K562 (cell line): Measurements from ENCODE around the gene UTP15. TPM values are rescaled to one million over a fixed set of nuclear protein-coding genes. Genes with fewer than 3 reads are reported as not detected.

Experiments used
- ATAC-seq: fragments of 200-7000 bp; cut with Tn5 transposase; 3 replicates; pipeline ENCODE4 v1.9.1; 2020; ENCODE audit warnings: moderate library complexity
- BruUV-seq: library from RNA; stranded (reverse); fragments of 400-500 nt; replicated peaks from 2 replicates; lab custom pipeline; 2021; lab: Mats Ljungman, UMichigan
- CTCF ChIA-PET: fragments of 300-600 bp; formaldehyde crosslinking; extraction: SDS; loops from one replicate; lab custom pipeline; 2021; ENCODE audit warnings: low intra/inter-chr PET ratio; lab: Yijun Ruan, JAX
- POLR2A ChIA-PET: fragments of 300-600, 350-650 bp; sonication (Branson Sonifier 250); formaldehyde crosslinking; extraction: SDS; loops from one replicate; lab custom pipeline; 2021; ENCODE audit warnings: antibody characterized with exemption, inconsistent platforms; lab: Yijun Ruan, JAX
- DNase-seq, 4 experiments: peaks; one replicate each; pipeline versions ENCODE4 v3.0.0 to v3.0.0-alpha.2; 2011 to 2018; ENCODE audit warnings: low spot score in 3 of 4, mixed read lengths in 3 of 4; ENCODE audit errors: extremely low read depth in 1 of 4
- FAIRE-seq: peaks from 2 replicates; lab custom pipeline; 2011; peaks lifted over from hg19 to GRCh38; lab: Jason Lieb, UNC
- H2AFZ ChIP-seq: 2 replicates; pipeline ENCODE4 v1.6.0; 2011; ENCODE audit warnings: low read depth, low read length, control low read depth, inconsistent platforms
- H3K27ac ChIP-seq: fragments of 200-600 bp; 3 replicates; pipeline ENCODE4 v1.8.0; 2011; ENCODE audit warnings: low read depth, mild to moderate bottlenecking, control low read depth, inconsistent platforms, low read length, moderate library complexity, mixed read lengths; ENCODE audit errors: extremely low read depth
- H3K27me3 ChIP-seq, 2 experiments: fragments of 300-600 bp in 1 of 2; 2 replicates in 1 of 2; 3 replicates in 1 of 2; pipeline versions ENCODE4 v1.6.0 to v1.8.0; 2011; ENCODE audit warnings: inconsistent platforms in 2 of 2, low read length in 2 of 2, mild to moderate bottlenecking in 1 of 2, mixed read lengths in 1 of 2, moderate library complexity in 1 of 2; ENCODE audit not compliant: control insufficient read depth in 2 of 2, insufficient read depth in 2 of 2
- H3K36me3 ChIP-seq: fragments of 300-600 bp; 3 replicates; pipeline ENCODE4 v1.8.0; 2011; ENCODE audit warnings: mild to moderate bottlenecking, low read length, inconsistent platforms; ENCODE audit not compliant: control insufficient read depth, insufficient read depth
- H3K4me1 ChIP-seq, 2 experiments: fragments of 200-600 bp in 1 of 2; replicated peaks in 1 of 2; 2 replicates in 1 of 2; 3 replicates in 1 of 2; pipeline versions ENCODE4 v1.5.1 to v1.8.0; 2011; ENCODE audit warnings: inconsistent platforms in 2 of 2, low read length in 2 of 2, mild to moderate bottlenecking in 1 of 2, mixed read lengths in 1 of 2, moderate library complexity in 1 of 2; ENCODE audit not compliant: control insufficient read depth in 2 of 2, insufficient read depth in 2 of 2
- H3K4me2 ChIP-seq: 2 replicates; pipeline ENCODE4 v1.6.1; 2011; ENCODE audit warnings: low read length, control low read depth, inconsistent platforms, mixed read lengths; ENCODE audit not compliant: insufficient read depth
- H3K4me3 ChIP-seq: fragments of 200-600 bp; sonication (generic), shearing (Covaris generic); 2 replicates; pipeline ENCODE4 v1.5.1; 2016; ENCODE audit warnings: control low read depth, inconsistent platforms
- H3K79me2 ChIP-seq: fragments of 200-600 bp; 3 replicates; pipeline ENCODE4 v1.8.0; 2011; ENCODE audit warnings: low read length, inconsistent platforms; ENCODE audit not compliant: control insufficient read depth, insufficient read depth
- H3K9ac ChIP-seq, 2 experiments: 2 replicates each; pipeline versions ENCODE4 v1.6.0 to v1.6.1; 2011; ENCODE audit warnings: low read depth in 2 of 2, low read length in 2 of 2, control low read depth in 1 of 2, inconsistent platforms in 1 of 2, mild to moderate bottlenecking in 1 of 2, mixed read lengths in 1 of 2; ENCODE audit not compliant: insufficient read depth in 1 of 2
- H3K9me1 ChIP-seq: one replicate; pipeline ENCODE4 v1.6.0; 2011; ENCODE audit warnings: inconsistent platforms, mild to moderate bottlenecking, low read length, moderate library complexity; ENCODE audit not compliant: control insufficient read depth, insufficient read depth
- H3K9me3 ChIP-seq: replicated peaks from 2 replicates; pipeline ENCODE4 v1.5.1; 2011; ENCODE audit warnings: low read depth, low read length, inconsistent platforms; ENCODE audit not compliant: control insufficient read depth, insufficient read depth
- H4K20me1 ChIP-seq: replicated peaks from 2 replicates; pipeline ENCODE4 v1.6.1; 2011; ENCODE audit warnings: low read length, inconsistent platforms, mixed read lengths; ENCODE audit not compliant: control insufficient read depth, insufficient read depth
- BMI1 ChIP-seq: fragments of 150-350 bp; IDR thresholded peaks from 2 replicates; pipeline ENCODE4 v1.6.1; 2014; ENCODE audit warnings: low read length
- CBX2 ChIP-seq: fragments of 200-600 bp; sonication (generic); IDR thresholded peaks from one replicate; pipeline ENCODE4 v1.6.1; 2012; ENCODE audit warnings: mild to moderate bottlenecking, low read length, inconsistent platforms; ENCODE audit not compliant: insufficient read depth, poor library complexity, severe bottlenecking
- ETS1 ChIP-seq: conservative IDR thresholded peaks from 2 replicates; pipeline ENCODE4 v1.6.1; 2011; ENCODE audit warnings: low read depth, mild to moderate bottlenecking, low read length; ENCODE audit not compliant: control insufficient read depth
- KDM1A ChIP-seq, 2 experiments: fragments of 450-650 bp; IDR thresholded peaks; 2 replicates each; pipeline ENCODE4 v1.6.1; 2016; ENCODE audit warnings: mild to moderate bottlenecking in 2 of 2
- RBM39 ChIP-seq: fragments of 200-400 bp; formaldehyde crosslinking; optimal IDR thresholded peaks from 2 replicates; pipeline ENCODE3; 2018; ENCODE audit warnings: low read depth, low read length
- STAT6 ChIP-seq: sonication (generic); formaldehyde crosslinking; IDR thresholded peaks from 2 replicates; pipeline ENCODE4 v1.8.1; 2023; ENCODE audit warnings: mild to moderate bottlenecking, missing genetic modification reagents
- ZBTB5 ChIP-seq: fragments of 450-650 bp; IDR thresholded peaks from 2 replicates; pipeline ENCODE4 v1.6.1; 2017; ENCODE audit warnings: antibody characterized with exemption
- WGBS: fragments of 100-300 bp; shearing (Covaris generic); methylation state at CpG from one replicate; pipeline ENCODE4 v1.1.6; 2016; ENCODE audit warnings: low coverage, mixed read lengths; ENCODE audit not compliant: insufficient coverage; ENCODE audit errors: missing lambda C conversion rate; 5-methylcytosine and 5-hydroxymethylcytosine counted together
- in situ Hi-C: fragments of 300-500 bp; cut with MboI; formaldehyde crosslinking; loops from 4 replicates; pipeline ENCODE4 v1.15.0; 2018; ENCODE audit warnings: inconsistent platforms, mixed read lengths
- intact Hi-C: fragments of 100-400 bp; cut with micrococcal nuclease; formaldehyde crosslinking; loops from 2 replicates; pipeline ENCODE4 v1.14.2; 2022
- polyA plus RNA-seq, 8 experiments: library from polyadenylated mRNA; depleted of rRNA in 4 of 8; stranded (reverse) in 5 of 8; unstranded in 3 of 8; fragments of >200 nt; fragmentation: Nextera tagmentation in 2 of 8; fragmentation: Illumina TruSeq in 1 of 8; extraction: Ambion mirVana in 2 of 8; extraction: Trizol in 1 of 8; gene quantifications; 2 replicates each; pipeline versions ENCODE4 v1.2.1 to v1.2.3, GENCODE V29; 2011 to 2014; ENCODE audit warnings: inconsistent platforms in 1 of 8, missing spikeins in 1 of 8
- total RNA-seq, 7 experiments: library from RNA; depleted of rRNA in 6 of 7; stranded (reverse); fragments of >200 nt in 6 of 7; fragmentation: Illumina TruSeq in 2 of 7; extraction: Trizol in 2 of 7; gene quantifications; 2 replicates each; pipeline versions ENCODE4 v1.2.1 to v1.2.3, GENCODE V29; 2011 to 2021; ENCODE audit warnings: low replicate concordance in 1 of 7

The UTP15 gene
- total and polyA plus RNA-seq, 9 of the 15 experiments (the other 6 are each of a cell fraction or from before 2014, with no cell fraction given), result 28.1 to 49.3 (median 37.0) TPM

DNA sequence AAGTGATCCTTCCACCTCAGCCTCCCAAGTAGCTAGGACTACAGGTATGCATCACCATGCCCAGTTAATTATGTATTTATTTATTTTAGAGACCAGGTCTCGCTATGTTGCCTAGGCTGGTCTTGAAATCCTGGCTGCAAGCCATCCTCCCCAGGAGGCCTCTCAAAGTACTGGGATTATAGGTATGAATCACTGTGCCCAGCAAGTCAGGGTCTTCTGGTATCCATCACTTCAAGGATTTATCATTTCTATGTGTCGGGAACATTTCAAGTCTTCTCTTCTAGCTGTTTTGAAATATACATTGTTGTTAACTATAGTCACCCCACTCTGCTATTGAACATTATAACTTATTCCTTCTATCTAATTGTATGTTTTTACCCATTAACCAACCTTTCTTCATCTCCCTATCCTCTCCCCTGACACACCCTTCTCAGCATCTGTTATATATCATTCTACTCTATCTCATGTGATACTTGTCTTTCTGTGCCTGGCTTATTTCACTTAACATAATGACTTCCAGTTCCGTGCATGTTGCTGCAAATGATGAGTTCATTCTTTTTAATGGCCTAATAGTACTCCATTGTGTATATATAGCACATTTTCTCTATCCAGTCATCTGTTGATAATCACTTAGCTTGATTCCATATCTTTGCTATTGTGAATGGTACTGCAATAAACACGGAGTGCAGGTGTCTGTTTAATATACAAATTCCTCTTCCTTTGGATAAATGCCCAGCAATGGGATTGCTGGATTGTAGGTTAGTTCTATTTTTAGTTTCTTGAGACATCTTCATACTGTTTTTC, 26.4 kb downstream of the UTP15 start (continued):
- TF ChIP-seq STAT6 (no peak), BMI1 (no peak), ZBTB5 (no peak)
- TF ChIP-seq, all 486 proteins: peak for 0

GRCh38 chr5:73592551-73592950, 27.0 kb downstream of the UTP15 start:
- in situ Hi-C loops, result no loop called here
- POLR2A ChIA-PET, result no interaction called here
- TF ChIP-seq KDM1A (IDR thresholded peaks at IDR 0.05) (no peak), CBX2 (no peak), ETS1 (no peak), RBM39 (no peak)

More at GRCh38 chr5:73592551-73592950, 27.0 kb downstream of the UTP15 start:
- no peaks in the 10 kb centered on the region for H3K79me2 ChIP-seq
- no peak overlapping the region for H3K27ac ChIP-seq
- WGBS, result 0% methylated on average over 1 of the region's 1 CpG
- H3K4me2 ChIP-seq, result no peak overlapping the region
- H3K9me1 ChIP-seq, result no peaks in the 10 kb centered on the region
- no peak overlapping the region for H2AFZ ChIP-seq
- intact Hi-C loops, result loop anchor here (5.0 kb wide), 3 partner anchors 75 to 1055 kb away; no protein-coding TSS in a partner anchor
- 0 out of 2 replicates have a peak, but pooled peaks cover 5% of the 10 kb centered on the region for H4K20me1 ChIP-seq
- H3K27me3 ChIP-seq, result no peaks in the 10 kb centered on the region
- H3K4me1 ChIP-seq, result no peaks in the 10 kb centered on the region
- no peaks in the 10 kb centered on the region for H3K9me3 ChIP-seq
- ATAC-seq (no peak), DNase-seq (no peak), FAIRE-seq (no peak)
- no peaks in the 10 kb centered on the region for H3K36me3 ChIP-seq
- no TSS peak for BruUV-seq
- CTCF ChIA-PET, result interaction anchor here (1.0 to 4.4 kb wide), 2 partner anchors 101 to 199 kb away, joined by 3 to 50 read pairs; no protein-coding TSS in a partner anchor
- no peak overlapping the region for H3K4me3 ChIP-seq
- no peak overlapping the region for H3K9ac ChIP-seq
